Endothelial cell (in vitro differentiated cells): ENCODE data around the gene IL1RAP. TPM values are rescaled to one million over a fixed set of nuclear protein-coding genes. Genes with fewer than 3 reads are reported as not detected.

Experiments used
- DNase-seq: peaks from one replicate; pipeline ENCODE4 v3.0.0; 2021; ENCODE audit warnings: low spot score
- H3K27ac Mint-ChIP-seq: one replicate; pipeline ENCODE4 v1.8.0; 2021; ENCODE audit warnings: mixed read lengths, inconsistent platforms; ENCODE audit not compliant: unreplicated experiment
- H3K27me3 Mint-ChIP-seq: one replicate; pipeline ENCODE4 v1.8.0; 2021; ENCODE audit warnings: mild to moderate bottlenecking, moderate library complexity, mixed read lengths, inconsistent platforms; ENCODE audit not compliant: unreplicated experiment
- H3K36me3 Mint-ChIP-seq: one replicate; pipeline ENCODE4 v1.8.0; 2021; ENCODE audit warnings: mild to moderate bottlenecking, low read depth, mixed read lengths, inconsistent platforms; ENCODE audit not compliant: unreplicated experiment
- H3K4me1 Mint-ChIP-seq: one replicate; pipeline ENCODE4 v1.8.0; 2021; ENCODE audit warnings: mild to moderate bottlenecking, mixed read lengths, inconsistent platforms; ENCODE audit not compliant: unreplicated experiment
- H3K4me3 Mint-ChIP-seq: one replicate; pipeline ENCODE4 v1.8.0; 2021; ENCODE audit warnings: mild to moderate bottlenecking, mixed read lengths, inconsistent platforms; ENCODE audit not compliant: unreplicated experiment
- H3K9me3 Mint-ChIP-seq: one replicate; pipeline ENCODE4 v1.8.0; 2021; ENCODE audit warnings: mixed read lengths, inconsistent platforms; ENCODE audit not compliant: unreplicated experiment
- CTCF ChIP-seq: fragments of 200-600 bp; sonication (generic); IDR thresholded peaks from one replicate; pipeline ENCODE4 v1.5.0; 2021; ENCODE audit warnings: antibody characterized with exemption; ENCODE audit not compliant: unreplicated experiment
- total RNA-seq: library from RNA; stranded (reverse); fragmentation: NEBNext Ultra II Directional; extraction: Animal tissue kit (Norgen Biotek cat#: 25700); gene quantifications from one replicate; pipeline ENCODE4 v1.2.1, GENCODE V29; 2021; ENCODE audit not compliant: unreplicated experiment

The IL1RAP gene
- total RNA-seq, 1 donor from 2014 or later: 7.7 TPM

GRCh38 chr3:190566043-190566933 is 52.4 kb downstream of the IL1RAP start:
- DNase-seq: peak; percentile 32
- H3K9me3 Mint-ChIP-seq: no peaks in the 10 kb centered on the region
- no peaks in the 10 kb centered on the region for H3K27me3 Mint-ChIP-seq
- H3K27ac Mint-ChIP-seq: peak overlapping the region; percentile 64
- no peak overlapping the region for H3K4me3 Mint-ChIP-seq
- peaks cover 14% of the 10 kb centered on the region for H3K4me1 Mint-ChIP-seq
- no peak for TF ChIP-seq CTCF
- H3K36me3 Mint-ChIP-seq: no peaks in the 10 kb centered on the region

- H3K27ac Mint-ChIP-seq: no peak overlapping the region
- no peak overlapping the region for H3K4me3 Mint-ChIP-seq
- H3K36me3 Mint-ChIP-seq: no peaks in the 10 kb centered on the region
- no peaks in the 10 kb centered on the region for H3K9me3 Mint-ChIP-seq
- TF ChIP-seq CTCF: no peak
- no peak for DNase-seq
- H3K4me1 Mint-ChIP-seq: peaks cover 14% of the 10 kb centered on the region
- peaks cover 2% of the 10 kb centered on the region for H3K27me3 Mint-ChIP-seq
Observed at GRCh38 chr3:190568036-190568435, 54.2 kb downstream of the IL1RAP start.

GRCh38 chr3:190574473-190574872 is 60.6 kb downstream of the IL1RAP start:
- TF ChIP-seq CTCF: no peak
- H3K4me1 Mint-ChIP-seq: no peaks in the 10 kb centered on the region
- no peak overlapping the region for H3K4me3 Mint-ChIP-seq
- H3K27ac Mint-ChIP-seq: no peak overlapping the region
- no peaks in the 10 kb centered on the region for H3K9me3 Mint-ChIP-seq
- DNase-seq: no peak
- no peaks in the 10 kb centered on the region for H3K36me3 Mint-ChIP-seq
- H3K27me3 Mint-ChIP-seq: peaks cover 2% of the 10 kb centered on the region

GRCh38 chr3:190575437-190576185 is 61.7 kb downstream of the IL1RAP start:
- DNase-seq: no peak
- Mint-ChIP-seq H3K27me3 (peaks cover 2% of the 10 kb centered on the region), H3K36me3 (no peaks in the 10 kb centered on the region), H3K27ac (no peak overlapping the region), H3K4me3 (no peak overlapping the region), H3K9me3 (no peaks in the 10 kb centered on the region), H3K4me1 (no peaks in the 10 kb centered on the region)
- no peak for TF ChIP-seq CTCF

GRCh38 chr3:190577225-190577624 is 63.3 kb downstream of the IL1RAP start:
- Mint-ChIP-seq H3K9me3 (no peaks in the 10 kb centered on the region), H3K27me3 (peaks cover under 1% of the 10 kb centered on the region), H3K4me3 (no peak overlapping the region), H3K36me3 (no peaks in the 10 kb centered on the region), H3K27ac (no peak overlapping the region), H3K4me1 (no peaks in the 10 kb centered on the region)
- DNase-seq: no peak
- no peak for TF ChIP-seq CTCF
